Ascending aorta (tissue), 2 donors: ENCODE data around the gene COL11A1. TPM values are rescaled to one million over a fixed set of nuclear protein-coding genes. Genes with fewer than 3 reads are reported as not detected.

Source experiments
- DNase-seq, 2 donors: peaks; one replicate each; pipeline ENCODE4 v3.0.0-alpha.2; 2019; ENCODE audit warnings: low spot score in 2 of 2
- H3K27ac ChIP-seq, 2 donors: fragments of 200-600 bp; sonication (generic); one replicate each; pipeline ENCODE4 v1.5.1; 2016 to 2017; ENCODE audit warnings: mild to moderate bottlenecking in 1 of 2
- H3K27me3 ChIP-seq: fragments of 200-600 bp; sonication (generic); one replicate; pipeline ENCODE4 v1.5.1; 2017
- H3K36me3 ChIP-seq, 2 donors: fragments of 200-600 bp; sonication (generic); one replicate each; pipeline ENCODE4 v1.5.1; 2016
- H3K4me1 ChIP-seq, 2 donors: fragments of 200-600 bp; sonication (generic); one replicate each; pipeline ENCODE4 v1.5.1; 2016 to 2017; ENCODE audit warnings: mild to moderate bottlenecking in 1 of 2
- H3K4me3 ChIP-seq, 2 donors: fragments of 200-600 bp; sonication (generic); one replicate each; pipeline ENCODE4 v1.5.1; 2016 to 2017; ENCODE audit warnings: mild to moderate bottlenecking in 1 of 2
- H3K9me3 ChIP-seq, 2 donors: fragments of 200-600 bp; sonication (generic); one replicate each; pipeline ENCODE4 v1.5.1; 2016
- CTCF ChIP-seq, 3 experiments: fragments of 200-600 bp in 2 of 3; fragments of 450-650 bp in 1 of 3; sonication (generic) in 2 of 3; IDR thresholded peaks; one replicate each; pipeline ENCODE4 v1.5.1; 2016 to 2019; ENCODE audit warnings: antibody characterized with exemption in 3 of 3, mild to moderate bottlenecking in 1 of 3, moderate library complexity in 1 of 3
- intact Hi-C: fragments of 100-400 bp; cut with DNase I; formaldehyde crosslinking; loops from one replicate; pipeline ENCODE4 v1.15.1; 2023
- total RNA-seq: library from RNA; depleted of rRNA; stranded (reverse); fragments of >200 nt; gene quantifications from one replicate; pipeline ENCODE4 v1.1.0, GENCODE V29; 2016

The COL11A1 gene
- total RNA-seq, 1 donor from 2014 or later, result not detected

- no peaks in the 10 kb centered on the region for H3K36me3 ChIP-seq
- H3K9me3 ChIP-seq, result no peaks in the 10 kb centered on the region
- no peak for DNase-seq
- H3K4me1 ChIP-seq, result no peaks in the 10 kb centered on the region
- H3K27ac ChIP-seq, result no peak overlapping the region
- intact Hi-C loops, result no loop called here
- no peaks in the 10 kb centered on the region for H3K27me3 ChIP-seq
- no peak for TF ChIP-seq CTCF (IDR thresholded peaks at IDR 0.05)
- H3K4me3 ChIP-seq, result no peak overlapping the region
Observed at GRCh38 chr1:102886638-102887037, 221.7 kb downstream of the COL11A1 start.

- Histone ChIP-seq H3K27me3 (no peaks in the 10 kb centered on the region), H3K27ac (no peak overlapping the region), H3K4me3 (no peak overlapping the region), H3K36me3 (no peaks in the 10 kb centered on the region), H3K4me1 (no peaks in the 10 kb centered on the region), H3K9me3 (no peaks in the 10 kb centered on the region)
- intact Hi-C loops, result no loop called here
- no peak for TF ChIP-seq CTCF (IDR thresholded peaks at IDR 0.05)
- DNase-seq, result no peak
Observed at GRCh38 chr1:102884238-102884637, 224.1 kb downstream of the COL11A1 start.

GRCh38 chr1:102879439-102879993 lies 228.8 kb downstream of the COL11A1 start:
- TF ChIP-seq CTCF (IDR thresholded peaks at IDR 0.05), result no peak
- Histone ChIP-seq H3K27me3 (no peaks in the 10 kb centered on the region), H3K4me1 (no peaks in the 10 kb centered on the region), H3K4me3 (no peak overlapping the region), H3K9me3 (no peaks in the 10 kb centered on the region), H3K27ac (no peak overlapping the region), H3K36me3 (no peaks in the 10 kb centered on the region)
- intact Hi-C loops, result no loop called here
- no peak for DNase-seq

- TF ChIP-seq CTCF (IDR thresholded peaks at IDR 0.05), result no peak
- H3K27ac ChIP-seq, result no peak overlapping the region
- H3K4me1 ChIP-seq, result no peaks in the 10 kb centered on the region
- intact Hi-C loops, result no loop called here
- no peaks in the 10 kb centered on the region for H3K9me3 ChIP-seq
- no peaks in the 10 kb centered on the region for H3K27me3 ChIP-seq
- H3K36me3 ChIP-seq, result no peaks in the 10 kb centered on the region
- no peak overlapping the region for H3K4me3 ChIP-seq
- no peak for DNase-seq
Observed at GRCh38 chr1:102875756-102876155, 232.6 kb downstream of the COL11A1 start.

GRCh38 chr1:102872526-102872925 lies 235.8 kb downstream of the COL11A1 start:
- Histone ChIP-seq H3K4me3 (no peak overlapping the region), H3K9me3 (no peaks in the 10 kb centered on the region), H3K4me1 (no peaks in the 10 kb centered on the region), H3K36me3 (no peaks in the 10 kb centered on the region), H3K27ac (no peak overlapping the region), H3K27me3 (no peaks in the 10 kb centered on the region)
- DNase-seq, result no peak
- intact Hi-C loops, result no loop called here
- TF ChIP-seq CTCF (IDR thresholded peaks at IDR 0.05), result no peak

GRCh38 chr1:102872097-102872496 lies 236.2 kb downstream of the COL11A1 start:
- Histone ChIP-seq H3K9me3 (no peaks in the 10 kb centered on the region), H3K4me3 (no peak overlapping the region), H3K4me1 (no peaks in the 10 kb centered on the region), H3K27me3 (no peaks in the 10 kb centered on the region), H3K36me3 (no peaks in the 10 kb centered on the region), H3K27ac (no peak overlapping the region)
- intact Hi-C loops, result no loop called here
- DNase-seq, result no peak
- no peak for TF ChIP-seq CTCF (IDR thresholded peaks at IDR 0.05)
